SH-SY5Y (cell line): ENCODE data around the gene HAVCR2.

Experiments used
- GATA2 ChIP-seq: IDR thresholded peaks from 2 replicates; pipeline ENCODE4 v1.6.1; 2011; ENCODE audit warnings: mild to moderate bottlenecking, low read depth, low read length
- GATA3 ChIP-seq: IDR thresholded peaks from 2 replicates; pipeline ENCODE4 v1.6.1; 2011; ENCODE audit warnings: low read depth, mild to moderate bottlenecking, low read length, moderate library complexity

DNA sequence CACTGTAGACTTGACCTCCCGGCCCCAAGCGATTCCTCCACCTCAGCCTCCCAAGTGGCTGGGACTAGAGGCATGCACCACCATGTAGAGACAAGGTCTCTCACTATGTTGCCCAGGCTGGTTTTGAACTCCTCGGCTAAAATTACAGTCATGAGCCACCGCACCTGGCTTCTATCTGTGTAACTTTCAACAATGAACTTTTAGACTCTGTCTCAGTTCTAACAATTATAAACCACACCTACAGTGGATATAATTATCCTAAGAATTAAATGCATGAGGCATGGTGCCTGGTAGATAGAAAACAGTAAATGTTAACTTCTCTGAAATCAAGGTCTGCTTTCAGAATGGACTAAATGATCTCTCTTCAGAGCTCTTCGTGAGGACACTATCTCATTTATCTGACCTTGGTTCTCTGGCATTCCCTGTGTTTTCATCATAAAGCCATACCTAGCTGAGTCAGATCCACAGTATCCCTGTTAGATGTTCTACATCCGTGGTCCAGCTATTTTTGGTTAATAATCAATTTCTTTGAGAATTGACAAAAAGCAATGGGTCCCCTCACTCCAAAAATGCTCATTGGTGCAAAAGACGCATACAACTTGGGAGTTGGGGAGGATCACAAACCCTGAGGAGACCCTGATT is 57.1 kb downstream of the HAVCR2 start:
- TF ChIP-seq GATA2 (no peak), GATA3 (no peak)
